Inferior parietal cortex (tissue), 1 donor: ENCODE results near the gene NMU.
"Not testable (repeated sequence)": the region's sequence is repeated elsewhere in the genome, so short reads cannot be mapped to it uniquely, and the experiment has no call there.

Source experiments
- DNase-seq: peaks from one replicate; pipeline ENCODE4 v3.0.0-alpha.2; 2016; ENCODE audit errors: extremely low spot score

The NMU gene

DNA sequence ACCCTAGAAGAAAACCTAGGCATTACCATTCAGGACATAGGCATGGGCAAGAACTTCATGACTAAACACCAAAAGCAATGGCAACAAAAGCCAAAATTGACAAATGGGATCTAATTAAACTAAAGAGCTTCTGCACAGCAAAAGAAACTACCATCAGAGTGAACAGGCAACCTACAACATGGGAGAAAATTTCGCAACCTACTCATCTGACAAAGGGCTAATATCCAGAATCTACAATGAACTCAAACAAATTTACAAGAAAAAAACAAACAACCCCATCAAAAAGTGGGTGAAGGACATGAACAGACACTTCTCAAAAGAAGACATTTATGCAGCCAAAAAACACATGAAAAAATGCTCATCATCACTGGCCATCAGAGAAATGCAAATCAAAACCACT lies 12.0 kb downstream of the NMU start:
- DNase-seq, result not testable (repeated sequence)

DNA sequence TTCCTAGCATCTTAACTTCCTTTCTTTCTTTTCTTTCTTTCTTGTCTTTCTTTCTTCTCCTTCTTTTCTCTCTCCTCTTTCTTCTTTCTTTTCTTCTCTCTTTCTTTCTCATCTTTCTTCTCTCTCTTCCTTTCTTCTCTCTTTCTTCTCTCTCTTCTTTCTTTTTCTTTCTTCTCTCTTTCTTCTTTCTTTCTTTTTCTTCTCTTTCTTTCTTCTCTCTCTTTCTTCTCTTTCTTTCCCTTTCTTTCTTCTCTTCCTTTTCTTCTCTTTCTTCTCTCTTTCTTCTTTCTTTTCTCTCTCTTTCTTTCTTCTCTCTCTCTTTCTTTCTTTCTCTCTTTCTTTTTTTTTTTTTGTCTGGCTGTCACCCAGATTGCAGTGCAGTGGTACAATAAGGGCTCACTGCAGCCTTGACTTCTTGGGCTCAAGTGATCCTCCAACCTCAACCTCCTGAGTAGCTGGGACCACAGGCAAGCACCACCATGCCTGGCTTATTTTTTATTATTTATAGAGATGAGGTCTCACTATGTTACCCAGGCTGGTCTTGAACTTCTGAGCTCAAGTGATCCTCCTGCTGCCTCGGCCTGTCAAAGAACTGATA lies 17.5 kb downstream of the NMU start:
- DNase-seq, result no peak

DNA sequence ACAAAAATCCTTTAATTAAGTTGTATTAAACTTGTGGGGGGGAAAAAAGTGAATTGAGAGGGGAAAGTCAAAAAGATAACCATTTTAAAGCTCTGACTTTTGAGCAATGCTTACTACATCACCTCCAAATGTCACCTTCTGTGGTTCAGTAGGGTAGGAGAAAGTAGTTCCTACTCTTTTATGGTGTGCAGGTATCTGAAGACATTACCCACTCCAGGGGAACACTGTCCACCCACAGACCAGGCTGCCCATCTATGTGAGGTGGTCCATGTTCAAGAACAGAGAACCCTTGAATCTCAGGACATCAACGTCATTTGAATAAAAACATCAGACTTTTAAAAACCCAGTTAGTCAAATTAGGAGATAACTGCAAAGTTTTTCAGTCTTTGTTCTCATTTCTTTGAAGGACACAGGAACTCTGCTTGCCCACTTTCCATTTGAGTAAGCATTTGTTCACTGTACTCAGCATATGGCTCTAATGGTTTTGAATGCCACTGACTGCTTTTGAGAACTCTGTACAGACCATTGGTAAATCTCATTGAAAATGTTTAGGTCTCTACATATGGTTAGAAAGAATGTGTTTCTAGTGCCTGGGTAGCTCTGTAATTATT lies 18.4 kb downstream of the NMU start:
- no peak for DNase-seq

DNA sequence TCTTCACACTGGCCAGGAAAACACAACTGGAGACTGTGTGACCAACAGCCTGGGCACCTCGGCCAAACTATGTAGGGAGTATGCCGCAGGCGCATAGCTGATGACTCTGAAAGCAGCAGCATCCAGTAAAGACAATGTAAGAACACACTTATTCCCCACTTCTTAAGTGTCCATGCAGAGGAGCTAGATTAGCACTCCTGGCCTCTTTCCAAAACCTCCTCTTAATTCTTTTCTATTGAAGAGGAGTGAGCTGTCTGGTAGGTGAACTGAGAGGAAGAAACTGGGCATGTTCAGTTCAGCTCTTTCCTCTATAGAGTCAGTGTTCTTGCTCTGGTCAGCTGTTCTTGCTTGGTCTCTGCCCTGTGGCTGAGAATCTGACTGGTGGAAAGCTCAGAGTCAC lies 21.1 kb downstream of the NMU start:
- no peak for DNase-seq

DNA sequence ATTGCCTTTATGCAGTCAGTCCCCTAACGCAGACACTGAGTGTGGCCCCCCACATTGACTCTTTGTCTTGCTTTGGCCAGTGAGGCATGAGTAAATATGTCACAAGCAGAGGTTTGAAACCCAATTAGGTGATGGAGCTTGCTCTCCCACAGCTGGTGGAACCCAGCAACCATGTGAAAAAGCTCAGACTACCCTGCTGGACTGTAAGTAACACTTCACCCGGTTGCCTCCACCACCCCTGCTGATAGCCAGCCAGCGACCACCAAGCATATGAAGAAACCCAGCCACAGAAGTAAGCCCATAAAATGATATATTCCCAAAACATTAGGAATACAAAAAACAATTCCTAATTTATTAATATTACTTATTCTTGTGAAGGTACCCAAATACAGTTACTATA lies 22.5 kb downstream of the NMU start:
- DNase-seq, result no peak

DNA sequence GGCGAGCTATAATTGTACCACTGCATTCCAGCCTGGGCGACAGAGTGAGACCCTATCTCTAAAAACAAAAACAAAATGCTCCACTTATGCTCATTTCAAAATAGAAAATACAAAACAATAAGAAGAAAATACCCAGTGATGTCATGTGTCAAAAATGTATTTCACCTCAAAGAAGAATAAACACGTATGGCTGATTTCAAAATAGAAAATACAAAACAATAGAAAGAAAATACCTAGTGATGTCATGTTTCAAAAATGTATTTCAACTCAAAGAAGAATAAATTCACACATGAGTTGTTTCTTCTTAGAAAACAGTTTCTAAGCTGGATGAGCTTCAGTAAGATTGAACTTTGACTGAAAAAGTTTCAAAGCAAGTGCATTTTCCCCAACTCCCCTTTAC lies 23.8 kb downstream of the NMU start:
- no peak for DNase-seq

DNA sequence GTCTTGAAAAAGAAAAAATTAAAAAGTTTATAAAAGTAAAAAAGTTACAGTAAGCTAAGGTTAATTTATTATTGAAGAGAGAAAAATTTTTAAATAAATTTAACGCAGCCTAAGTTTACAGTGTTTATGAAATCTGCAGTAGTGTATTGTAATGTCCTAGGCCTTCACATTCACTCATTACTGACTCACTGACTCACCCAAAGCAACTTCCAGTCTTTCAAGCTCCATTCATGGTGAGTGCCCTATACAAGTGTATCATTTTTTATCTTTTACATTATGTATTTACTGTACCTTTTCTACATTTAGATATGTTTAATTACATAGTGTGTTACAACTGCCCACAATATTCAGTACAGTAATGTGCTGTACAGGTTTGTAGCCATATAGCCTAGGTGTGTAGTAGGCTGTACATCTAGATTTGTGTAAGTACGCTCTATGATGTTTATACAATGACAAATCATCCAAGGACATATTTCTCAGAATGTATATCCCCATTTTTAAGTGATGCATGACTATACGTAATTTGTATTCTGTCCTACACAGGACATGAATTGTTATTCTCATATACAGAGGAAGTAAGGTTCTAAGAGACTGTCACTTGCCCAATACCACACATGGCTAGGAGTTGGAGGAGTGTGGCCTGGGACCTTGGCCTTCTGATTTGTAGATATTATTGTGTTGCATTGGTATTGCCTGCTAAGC lies 24.6 kb downstream of the NMU start:
- no peak for DNase-seq

DNA sequence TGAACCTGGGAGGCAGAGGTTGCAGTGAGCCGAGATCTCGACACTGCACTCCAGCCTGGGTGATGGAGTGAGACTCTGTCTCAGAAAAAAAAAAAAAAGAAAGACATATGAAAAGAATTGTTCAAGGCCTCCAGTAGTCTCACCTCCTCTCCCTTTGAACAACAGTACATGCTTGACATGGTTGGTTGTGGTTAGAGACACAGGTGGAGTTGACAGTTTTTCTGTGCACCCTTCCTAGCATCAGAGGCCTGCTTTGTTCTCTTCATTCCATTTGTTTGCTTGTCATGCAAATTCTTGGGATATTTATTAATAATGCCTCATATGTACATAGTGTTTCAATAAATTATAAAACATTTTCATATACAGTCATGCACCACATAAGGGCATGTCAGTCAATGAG lies 25.7 kb downstream of the NMU start:
- DNase-seq, result no peak

DNA sequence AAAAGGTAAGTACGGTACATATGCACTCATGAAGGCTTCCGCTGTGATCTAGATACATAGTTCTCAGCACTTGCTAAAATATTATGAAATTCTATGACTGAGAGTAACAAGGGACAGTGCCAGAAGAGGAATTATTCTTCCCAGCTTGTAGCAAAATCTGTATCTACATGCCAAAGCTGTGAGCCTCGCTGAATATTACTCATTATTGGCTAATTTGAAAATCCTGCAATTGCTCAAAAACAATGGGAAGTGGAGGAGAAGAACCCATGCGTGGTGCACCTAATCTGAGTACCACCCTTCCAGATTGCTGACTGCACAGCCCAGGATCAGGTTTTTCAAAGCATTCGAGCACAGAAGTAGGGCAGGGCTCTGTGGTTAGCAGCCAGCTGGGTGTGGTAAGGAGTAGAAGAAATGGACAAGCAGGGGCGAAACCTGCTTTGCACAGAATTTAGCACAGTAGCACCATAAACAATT lies 26.7 kb downstream of the NMU start:
- no peak for DNase-seq

DNA sequence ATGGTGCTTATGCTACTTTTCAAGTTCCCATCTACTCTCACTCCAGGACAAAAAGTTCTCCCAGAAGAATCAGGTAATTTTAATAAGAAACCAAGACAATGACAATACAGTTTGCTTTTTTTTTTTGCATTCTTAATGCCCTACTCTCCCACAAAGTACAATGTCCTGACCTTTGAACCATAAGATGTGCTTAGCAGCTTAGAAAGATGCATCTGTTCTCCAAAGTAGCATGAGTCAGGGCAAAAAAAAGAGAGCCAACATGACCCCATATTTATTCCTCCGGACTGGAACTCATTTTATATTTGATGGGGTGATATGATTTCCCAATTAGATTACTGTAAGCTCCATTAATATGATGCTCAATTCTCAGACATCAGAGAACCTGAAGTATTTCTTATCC lies 27.5 kb downstream of the NMU start:
- no peak for DNase-seq

DNA sequence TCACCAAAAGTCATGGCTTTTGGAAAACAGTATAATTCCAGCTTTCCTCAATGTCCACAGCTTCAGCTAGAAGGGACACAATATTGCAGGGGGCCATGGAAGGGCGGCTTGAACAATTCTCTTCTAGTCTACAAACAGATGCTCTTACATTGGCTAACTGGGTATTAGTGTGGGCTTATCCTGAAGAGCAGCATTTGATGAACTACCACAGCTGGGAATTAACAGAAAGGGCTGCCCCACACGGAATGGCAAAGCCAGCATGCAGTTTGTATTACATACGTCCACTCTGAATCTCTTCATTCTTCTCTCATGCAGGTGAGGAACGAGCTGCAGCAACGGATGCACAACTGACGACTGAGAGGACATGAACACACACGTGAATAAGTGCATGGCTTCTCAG lies 31.1 kb downstream of the NMU start:
- DNase-seq, result no peak

DNA sequence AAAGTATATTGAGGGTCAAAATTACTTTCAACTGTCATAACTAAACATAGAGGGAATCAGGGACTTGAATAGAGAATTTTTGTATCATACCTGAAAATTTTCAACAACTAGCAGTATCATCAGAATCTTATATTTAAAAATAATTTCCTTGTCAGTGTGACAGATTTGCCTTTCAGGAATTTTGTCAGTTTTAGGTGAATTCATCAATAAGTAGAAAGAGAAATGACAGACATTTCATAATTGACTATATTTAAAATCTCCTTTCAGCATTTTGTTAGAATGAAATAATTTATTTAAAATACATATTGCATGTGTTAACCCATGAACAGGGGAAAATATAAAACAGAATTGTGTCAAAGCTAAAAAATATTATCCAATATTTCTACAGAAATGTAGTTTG lies 35.5 kb downstream of the NMU start:
- DNase-seq, result no peak

DNA sequence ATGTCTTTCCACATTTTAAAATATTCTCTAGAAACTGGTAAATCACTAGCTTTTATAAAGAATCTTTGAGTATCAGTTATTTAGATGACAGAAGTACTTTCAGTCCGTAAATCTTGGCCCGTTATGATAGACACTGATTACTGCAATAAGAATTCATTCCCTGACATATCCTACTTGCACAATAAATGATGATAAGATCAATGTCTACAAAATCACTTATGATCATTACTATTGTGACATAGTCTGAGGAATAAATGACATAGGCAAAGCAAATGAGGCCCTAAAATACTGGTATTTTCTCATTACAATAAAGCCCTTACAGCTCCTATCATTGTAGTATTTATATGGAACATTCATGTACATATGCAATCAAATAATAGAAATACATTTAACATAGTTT lies 37.5 kb downstream of the NMU start:
- no peak for DNase-seq

DNA sequence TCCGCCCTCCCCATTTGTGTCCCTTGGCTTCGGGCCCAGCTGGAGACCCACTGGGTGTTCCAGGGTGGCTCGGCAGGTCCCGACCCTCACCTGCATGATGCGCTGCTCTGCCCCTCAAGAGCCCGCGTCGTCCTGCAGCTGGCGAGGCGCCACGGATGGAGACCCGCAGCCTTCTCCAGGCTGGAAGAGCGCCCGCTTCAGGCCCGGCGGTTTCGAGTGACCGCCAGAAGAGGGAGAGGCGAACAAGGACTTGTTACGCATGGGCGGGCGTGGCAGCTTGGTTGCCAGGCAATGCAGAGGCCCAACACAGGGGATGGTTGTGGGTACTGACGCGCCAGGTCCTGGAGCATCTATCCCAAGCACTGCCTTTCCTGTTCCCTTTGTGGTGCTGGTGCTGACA lies 44.1 kb downstream of the NMU start, which contains the start of gene PDCL2:
Gene PDCL2, minus strand, starts transcription at position 232 of the 400 bp plus-strand sequence. Its CDS starts 136 bp downstream, at position 96.
- no peak for DNase-seq

DNA sequence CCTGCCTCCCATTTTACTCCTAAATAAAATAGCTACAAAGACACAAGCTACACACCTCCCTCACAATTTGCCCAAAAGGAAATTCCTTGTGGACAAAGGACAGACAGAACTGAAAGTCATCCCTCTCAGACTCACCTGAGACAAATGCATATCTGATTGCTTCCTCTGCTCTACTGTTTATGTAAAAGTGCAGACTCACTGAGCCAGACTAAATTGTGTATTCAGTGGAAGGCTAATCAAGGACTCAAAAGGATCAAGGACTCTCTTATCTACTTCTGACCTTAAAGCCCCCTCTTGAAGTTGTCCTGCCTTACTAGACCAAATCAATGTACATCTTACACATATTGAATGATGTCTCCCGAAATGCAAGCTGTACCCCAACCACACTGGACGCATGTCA lies 47.9 kb downstream of the NMU start:
- DNase-seq, result no peak

DNA sequence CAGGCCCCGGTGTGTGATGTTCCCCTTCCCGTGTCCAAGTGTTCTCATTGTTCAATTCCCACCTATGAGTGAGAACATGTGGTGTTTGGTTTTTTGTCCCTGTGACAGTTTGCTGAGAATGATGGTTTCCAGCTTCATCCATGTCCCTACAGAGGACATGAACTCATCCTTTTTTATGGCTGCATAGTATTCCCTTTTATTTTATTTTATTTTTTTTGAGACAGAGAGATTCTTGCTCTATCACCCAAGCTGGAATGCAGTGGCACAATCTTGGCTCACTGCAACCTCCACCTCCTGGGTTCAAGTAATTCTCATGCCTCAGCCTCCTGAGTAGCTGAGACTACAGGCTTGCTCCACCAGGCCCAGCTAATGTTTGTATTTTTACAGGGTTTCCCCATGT lies 53.3 kb downstream of the NMU start:
- not testable (repeated sequence) for DNase-seq

DNA sequence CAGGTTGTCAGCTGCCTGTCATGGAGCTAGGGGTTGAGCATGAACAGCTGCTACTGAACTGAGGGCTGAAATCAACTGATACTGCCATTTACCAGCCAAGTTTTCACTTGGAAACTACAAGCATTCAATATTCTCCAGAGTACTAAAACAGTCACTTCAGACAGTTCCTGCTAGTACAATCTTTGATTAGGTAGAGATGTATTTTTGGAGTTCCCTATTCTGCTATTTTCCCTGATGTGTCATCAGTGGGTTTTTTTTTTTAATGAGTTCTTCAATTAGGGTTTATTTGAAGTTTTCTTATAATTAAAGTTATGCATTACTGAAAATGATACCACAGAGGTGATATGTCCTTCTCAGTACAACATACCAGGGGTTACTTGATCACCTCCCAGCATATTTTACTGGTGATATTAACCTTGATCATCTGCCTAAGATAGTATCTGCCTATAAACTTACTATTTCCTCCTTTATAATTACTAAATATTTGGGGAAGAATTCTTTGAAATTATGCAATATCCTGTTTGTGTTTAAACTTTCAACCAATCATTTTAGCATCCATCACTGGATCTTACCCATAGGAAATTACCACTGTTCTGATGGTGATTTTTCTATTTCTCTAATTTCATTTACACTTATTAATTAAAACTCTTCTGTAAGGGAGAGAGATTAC lies 57.6 kb downstream of the NMU start:
- no peak for DNase-seq

DNA sequence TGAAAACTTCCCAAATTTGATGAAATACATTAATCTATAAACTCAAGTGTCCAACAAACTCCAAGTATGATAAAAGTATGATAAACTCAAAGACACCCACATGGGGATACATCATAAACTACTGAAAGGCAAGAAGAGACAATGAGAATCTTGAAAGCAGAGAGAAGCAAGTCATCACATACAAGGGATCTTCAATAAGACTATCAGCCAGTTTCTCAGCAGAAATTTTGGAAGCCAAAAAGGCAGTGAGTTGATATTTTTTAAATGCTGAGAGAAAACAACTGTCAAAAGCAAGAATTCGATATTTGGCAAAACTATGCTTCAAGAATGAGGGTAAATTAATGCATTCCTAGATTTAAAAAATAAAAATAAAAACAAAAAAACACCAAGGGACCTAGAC lies 60.6 kb downstream of the NMU start:
- no peak for DNase-seq

DNA sequence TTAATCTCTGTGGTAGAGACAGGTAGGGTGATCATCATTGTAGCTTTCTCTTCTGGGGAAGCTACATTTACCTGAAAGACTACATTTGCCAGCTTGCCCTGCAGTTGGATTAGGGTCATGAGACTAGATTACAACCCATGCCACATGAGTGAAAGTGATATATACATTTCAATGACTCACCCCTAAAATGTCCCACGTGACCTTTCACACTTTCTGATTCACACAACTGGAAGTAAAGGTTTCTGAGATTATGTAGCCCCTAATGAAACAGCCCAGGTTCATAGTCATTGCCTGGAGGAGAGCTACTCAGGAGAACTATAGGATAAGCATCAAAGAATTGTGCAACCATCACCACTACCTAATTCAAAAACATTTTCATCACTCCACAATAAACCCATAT lies 61.8 kb downstream of the NMU start:
- no peak for DNase-seq

DNA sequence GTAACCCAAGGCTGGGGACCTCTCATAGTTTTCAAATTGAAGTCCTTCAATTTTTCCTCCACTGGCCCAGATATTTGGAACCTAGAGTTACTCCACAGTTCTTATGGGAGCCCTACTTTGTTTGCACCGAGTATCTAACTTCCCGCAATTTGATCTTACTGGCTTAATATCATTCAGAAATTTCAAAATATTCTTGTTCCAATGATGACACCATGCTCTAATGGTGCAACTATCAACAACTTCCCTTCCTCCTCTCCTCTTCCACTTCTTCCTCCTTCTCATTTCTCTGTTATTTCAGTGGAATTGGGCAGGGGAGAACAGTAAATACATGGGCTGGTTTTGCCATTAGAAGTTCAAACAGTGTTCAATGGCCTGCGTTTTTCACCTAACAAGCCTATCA lies 64.3 kb downstream of the NMU start:
- no peak for DNase-seq

DNA sequence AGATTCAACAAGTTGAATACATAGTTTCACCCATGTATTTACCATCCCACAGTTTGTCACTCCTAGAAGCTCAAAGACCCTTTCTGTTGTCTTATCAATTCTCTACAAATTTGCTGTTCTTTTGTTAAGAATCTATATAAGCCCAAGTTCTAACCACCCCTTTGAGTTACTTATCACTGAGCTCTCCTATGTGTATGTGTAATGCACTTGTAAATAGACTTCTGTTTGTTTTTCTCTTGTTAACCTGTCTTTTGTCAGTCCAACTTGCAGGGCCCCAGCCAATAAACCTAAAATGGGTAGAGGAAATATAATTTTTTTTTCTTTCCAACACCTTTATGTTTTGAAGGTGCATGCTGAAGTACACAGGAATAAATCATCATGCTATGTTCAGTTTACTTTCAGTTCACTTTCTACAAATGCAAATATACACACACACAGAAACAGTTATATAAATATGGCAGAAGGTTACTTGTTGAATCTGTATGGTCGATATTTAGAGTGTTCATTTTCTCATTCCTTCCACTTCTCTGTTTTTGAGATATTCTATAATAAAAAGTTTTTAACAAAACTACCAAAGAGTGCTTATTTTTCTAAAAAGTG lies 67.1 kb downstream of the NMU start:
- no peak for DNase-seq

DNA sequence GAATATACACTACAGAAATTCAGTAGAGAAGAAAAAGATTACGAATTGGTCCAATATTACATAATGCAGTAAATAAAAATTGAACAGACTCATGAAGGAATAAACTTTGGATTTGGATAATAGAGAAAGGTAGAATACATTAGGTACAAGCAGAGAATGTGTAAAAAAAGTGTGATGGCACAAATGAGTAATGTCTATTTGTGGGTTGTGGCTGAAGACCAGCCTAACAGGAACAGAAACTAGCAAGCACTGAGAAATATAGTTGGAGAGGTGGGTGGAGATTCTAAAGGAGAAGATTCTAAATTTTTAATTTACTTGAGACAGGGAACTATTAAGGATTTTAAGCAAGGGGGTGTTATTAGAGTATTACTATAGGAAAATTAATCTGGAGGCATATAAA lies 74.2 kb downstream of the NMU start:
- DNase-seq, result no peak
